NCI-H1048 (cell line): ENCODE results near the gene SYNDIG1.

Experiments
- DNase-seq: peaks from one replicate; lab custom pipeline; 2025; lab: John Stamatoyannopoulos, UW

SYNDIG1 gene

GRCh38 chr20:24634855-24635254, 165.4 kb downstream of the SYNDIG1 start:
- no peak for DNase-seq

- DNase-seq, result no peak
Measured at GRCh38 chr20:24636626-24637025, 167.2 kb downstream of the SYNDIG1 start.

GRCh38 chr20:24637087-24637486, 167.7 kb downstream of the SYNDIG1 start:
- no peak for DNase-seq

DNA sequence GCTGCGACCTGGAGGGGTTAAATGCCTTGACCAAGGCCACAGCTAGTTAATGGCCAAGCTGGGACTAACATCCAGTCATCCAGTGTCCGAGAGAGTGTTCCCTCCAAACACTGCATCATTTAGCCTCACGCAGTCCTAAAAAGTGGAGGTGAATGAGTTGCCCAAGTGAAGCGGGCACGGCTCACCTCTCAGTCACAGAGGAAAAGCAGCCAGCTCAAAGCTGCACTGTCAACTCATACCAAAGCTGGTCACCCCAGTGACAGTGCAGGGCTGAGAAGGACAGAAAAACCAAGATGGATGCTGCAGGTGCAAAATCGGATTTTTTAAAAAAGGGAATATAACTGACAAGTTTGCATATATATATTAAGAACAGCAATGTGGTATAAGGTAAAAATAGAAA, 168.5 kb downstream of the SYNDIG1 start:
- DNase-seq, result no peak

GRCh38 chr20:24638591-24639548, 169.4 kb downstream of the SYNDIG1 start:
- DNase-seq, result no peak

- DNase-seq, result no peak
Measured at GRCh38 chr20:24640276-24640675, 170.8 kb downstream of the SYNDIG1 start.

- no peak for DNase-seq
Measured at GRCh38 chr20:24640686-24641085, 171.3 kb downstream of the SYNDIG1 start.

DNA sequence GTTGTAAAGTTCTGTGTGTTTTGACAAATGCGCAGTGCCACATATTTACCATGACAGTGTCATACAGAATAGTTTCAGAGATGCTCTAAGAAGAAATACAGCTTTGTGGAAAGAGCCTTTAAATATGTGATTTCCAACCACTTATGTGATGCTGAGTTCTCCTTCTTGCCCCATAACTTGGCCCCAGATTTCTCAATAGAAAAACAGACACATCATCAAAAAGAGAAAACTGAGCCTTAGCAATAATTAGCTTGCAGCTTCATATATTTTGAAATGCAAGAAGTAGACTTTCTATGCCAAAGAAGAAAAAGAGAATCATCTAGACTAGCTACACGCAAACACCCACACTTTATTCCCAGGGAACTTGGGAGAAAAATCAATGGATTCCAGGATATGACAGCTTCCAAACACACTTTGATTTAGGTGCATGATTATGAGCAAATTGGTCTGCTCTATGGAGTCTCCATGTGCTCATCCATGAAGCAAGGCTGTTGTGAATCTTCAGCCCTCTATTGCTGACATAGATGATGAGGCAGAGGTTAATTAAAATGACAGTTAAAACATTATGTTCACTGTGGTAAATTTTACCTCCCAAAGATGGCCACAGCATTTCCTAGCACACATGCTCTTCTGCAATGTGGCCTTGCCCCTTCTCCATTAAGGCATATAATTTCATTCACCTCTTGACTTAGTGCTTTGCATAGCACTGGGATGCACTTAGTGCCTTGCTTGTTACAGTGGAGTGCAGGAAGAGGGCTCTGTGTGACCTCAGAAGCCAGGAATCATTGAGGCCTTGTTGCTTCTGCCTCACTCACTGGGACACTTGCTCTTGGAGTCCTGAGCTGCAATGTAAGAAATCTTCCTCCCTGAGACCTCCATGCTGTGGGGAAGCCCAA, 174.6 kb downstream of the SYNDIG1 start:
- no peak for DNase-seq

DNA sequence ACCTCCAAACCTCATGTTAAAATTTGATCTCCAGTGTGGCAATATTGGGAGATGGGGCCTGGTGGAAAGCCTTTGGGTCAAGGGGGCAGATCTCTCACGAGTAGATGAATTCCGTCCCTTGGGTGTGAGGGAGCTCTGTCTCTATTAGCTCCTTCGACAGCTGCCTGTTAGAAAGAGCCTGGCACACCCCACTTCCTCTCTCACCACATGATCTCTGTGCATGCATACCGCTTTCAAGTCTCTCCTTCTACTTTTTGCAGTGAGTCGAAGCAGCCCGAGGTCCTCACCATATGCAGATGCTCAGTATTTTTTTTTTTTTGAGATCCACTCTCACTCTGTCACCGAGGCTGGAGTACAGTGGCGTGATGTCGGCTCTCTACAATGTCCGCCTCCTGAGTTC, 176.9 kb downstream of the SYNDIG1 start:
- DNase-seq, result no peak

DNA sequence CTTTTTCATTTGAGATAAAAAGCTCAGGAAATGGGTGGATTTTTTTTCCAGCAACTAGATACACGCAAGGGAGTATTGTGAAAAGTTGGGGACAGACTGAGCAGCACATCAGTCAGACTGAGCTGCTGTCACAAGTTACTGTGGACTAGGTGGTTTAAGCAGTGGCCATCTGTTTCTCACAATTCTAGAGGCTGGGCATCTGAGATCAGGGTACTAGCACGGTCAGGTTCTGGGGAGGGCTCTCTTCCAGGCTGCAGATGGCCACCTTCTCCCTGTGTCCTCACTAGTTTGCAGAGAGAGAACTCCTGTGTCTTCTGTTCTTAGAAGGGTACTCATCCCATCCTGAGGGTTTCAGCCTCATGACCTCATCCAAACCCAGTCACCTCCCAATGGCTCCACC, 178.3 kb downstream of the SYNDIG1 start:
- DNase-seq, result no peak

GRCh38 chr20:24648481-24648880, 179.1 kb downstream of the SYNDIG1 start:
- DNase-seq, result no peak

GRCh38 chr20:24648919-24649318, 179.5 kb downstream of the SYNDIG1 start:
- DNase-seq, result no peak

DNA sequence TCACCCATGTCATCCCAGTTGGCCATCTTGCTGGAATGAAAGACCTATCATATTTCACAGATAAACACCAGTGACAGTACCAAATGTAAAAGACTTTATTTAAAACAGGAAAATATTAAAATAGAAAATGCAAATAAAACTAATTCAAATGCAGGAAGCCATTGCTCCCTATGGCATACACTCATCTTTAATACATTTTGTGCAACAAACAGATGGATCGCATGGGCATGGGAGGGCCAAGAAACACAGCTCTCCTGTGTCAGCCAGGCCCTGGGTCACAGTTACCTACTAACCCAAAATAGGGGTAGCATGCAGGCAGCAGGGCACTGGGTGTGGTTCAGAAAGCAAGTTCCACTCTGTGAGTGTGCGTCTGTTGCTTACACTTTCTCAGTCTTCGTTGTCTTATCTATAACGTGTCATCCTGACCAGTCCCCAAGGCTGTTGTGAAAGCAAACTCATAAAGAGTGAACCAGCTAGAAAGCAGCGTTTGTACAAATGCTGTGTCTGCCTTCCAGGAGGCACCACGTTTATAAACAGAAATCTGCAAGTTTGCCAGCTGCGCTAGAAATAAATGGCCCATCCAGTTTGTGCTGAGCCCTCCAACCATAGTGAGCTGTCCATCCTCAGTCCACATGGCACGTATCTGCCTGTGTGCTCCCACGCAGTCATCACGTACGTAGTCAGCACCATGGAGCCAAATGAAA, 180.5 kb downstream of the SYNDIG1 start:
- no peak for DNase-seq

DNA sequence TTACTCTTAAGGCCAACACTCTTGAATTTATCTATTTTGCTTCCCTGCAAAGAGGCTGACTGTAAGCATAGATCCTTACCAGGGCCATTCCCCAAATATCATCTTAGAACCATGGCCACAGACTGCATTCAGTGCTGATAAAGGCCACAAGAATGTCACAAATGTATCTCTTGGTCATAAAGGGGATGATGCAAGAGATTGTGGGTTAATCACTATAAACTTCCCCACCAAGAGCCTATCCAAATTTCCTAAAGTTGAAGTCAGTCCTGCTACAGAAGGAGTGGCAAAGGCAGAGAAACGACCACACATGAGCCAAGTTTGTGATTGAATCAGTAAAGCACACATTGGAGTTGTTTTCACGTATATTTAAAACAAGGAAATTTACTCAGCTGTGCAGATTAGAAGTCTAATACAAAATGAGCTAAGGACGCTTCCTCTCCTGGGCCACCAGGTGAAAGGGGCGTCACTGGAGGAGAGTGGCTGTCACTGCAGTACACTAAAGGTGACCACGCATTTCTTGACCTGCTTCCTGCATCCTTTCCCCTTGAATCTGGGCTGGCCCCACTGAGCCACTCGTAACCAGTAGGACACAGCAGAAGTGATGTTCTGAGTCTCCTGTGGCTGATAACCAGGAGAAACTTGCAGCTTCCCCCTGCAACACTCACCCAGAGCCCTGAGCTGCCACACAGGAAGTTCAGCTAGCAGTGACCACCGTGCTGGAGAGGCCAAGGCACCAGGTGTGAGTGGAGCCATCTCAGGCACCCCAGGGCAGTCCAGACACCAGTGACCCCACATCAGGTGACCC, 181.9 kb downstream of the SYNDIG1 start:
- DNase-seq, result no peak

- DNase-seq, result no peak
Measured at GRCh38 chr20:24651976-24652345, 182.5 kb downstream of the SYNDIG1 start.

- DNase-seq, result no peak
Measured at GRCh38 chr20:24653306-24653705, 183.9 kb downstream of the SYNDIG1 start.

GRCh38 chr20:24654425-24654824, 185.0 kb downstream of the SYNDIG1 start:
- no peak for DNase-seq

DNA sequence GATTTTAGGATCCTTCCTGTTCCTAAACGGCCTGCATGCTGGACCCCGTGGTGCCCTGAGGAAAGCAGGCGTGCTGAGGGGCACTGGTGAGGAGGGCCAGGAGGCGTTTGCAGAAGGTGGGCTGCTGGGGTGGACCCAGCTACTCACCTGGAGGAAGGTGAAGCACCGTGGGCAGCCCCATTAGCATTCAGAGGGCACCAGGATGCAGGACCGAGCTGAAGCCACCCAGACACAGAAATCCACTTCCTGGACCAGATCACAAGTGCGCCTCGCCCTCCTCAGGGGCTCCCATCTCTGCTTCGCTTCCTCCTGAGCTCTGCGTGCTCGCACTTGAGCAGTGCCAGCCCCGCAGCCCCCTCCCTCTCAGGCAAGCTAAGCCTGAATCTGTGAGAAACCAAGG, 187.0 kb downstream of the SYNDIG1 start:
- no peak for DNase-seq

GRCh38 chr20:24657196-24657595, 187.8 kb downstream of the SYNDIG1 start:
- DNase-seq, result no peak

DNA sequence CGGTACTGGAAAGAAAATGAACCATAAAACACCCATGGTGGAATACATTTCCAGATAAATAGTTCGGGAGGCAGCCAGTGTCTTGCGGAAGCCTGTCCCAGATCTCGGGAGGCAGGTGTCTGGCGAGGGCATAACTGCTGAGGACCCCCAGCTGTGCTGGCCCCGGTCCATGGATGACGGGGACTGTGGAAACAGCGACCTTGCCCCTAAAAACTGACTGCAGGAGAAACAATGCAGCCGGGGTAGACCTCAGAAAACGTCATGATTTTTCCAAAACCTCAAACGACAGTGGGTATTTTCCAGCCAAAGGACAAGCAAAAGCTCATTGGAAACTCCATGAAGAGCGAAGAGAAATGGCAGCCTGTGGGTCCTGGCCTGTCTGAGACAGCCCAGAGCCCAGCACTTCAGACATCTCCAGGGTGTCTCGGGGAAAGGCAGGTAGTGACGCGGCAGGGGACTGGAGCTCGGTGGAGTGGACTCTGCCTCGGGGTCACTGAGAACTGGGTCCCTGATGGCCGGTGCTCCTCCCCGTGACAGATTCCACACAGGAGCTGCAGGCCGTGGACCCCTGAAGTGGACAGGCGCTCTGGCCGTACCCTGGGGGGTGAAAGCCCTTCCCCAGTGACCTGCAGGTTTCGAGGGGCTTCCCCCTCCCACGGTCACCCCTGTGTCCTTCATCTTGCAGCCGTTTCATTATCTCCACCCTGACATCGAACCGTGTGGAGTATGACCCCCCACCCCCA, 188.6 kb downstream of the SYNDIG1 start:
- DNase-seq, result no peak
